SK-N-MC (cell line): ENCODE results near the gene CKAP2L.

Experiments used
- DNase-seq: peaks from one replicate; pipeline ENCODE4 v3.0.0-alpha.2; 2011; ENCODE audit warnings: low read depth, low spot score
- H3K27ac ChIP-seq: fragments of 200-600 bp; sonication (generic); 2 replicates; pipeline ENCODE4 v1.5.1; 2016; ENCODE audit warnings: mixed run types
- H3K36me3 ChIP-seq: fragments of 200-600 bp; sonication (generic); 2 replicates; pipeline ENCODE4 v1.6.1; 2017; ENCODE audit warnings: antibody characterized with exemption, low read length, mixed read lengths; ENCODE audit not compliant: insufficient read depth
- H3K4me3 ChIP-seq: fragments of 200-600 bp; sonication (generic); 2 replicates; pipeline ENCODE4 v1.5.1; 2016
- H3K9ac ChIP-seq: fragments of 200-600 bp; sonication (generic); 2 replicates; pipeline ENCODE4 v1.8.0; 2017; ENCODE audit warnings: mixed run types, mixed read lengths; ENCODE audit not compliant: insufficient read length
- H3K9me3 ChIP-seq: fragments of 200-600 bp; sonication (generic); 2 replicates; pipeline ENCODE4 v1.6.1; 2017; ENCODE audit warnings: low read depth, mild to moderate bottlenecking, antibody characterized with exemption, low read length, moderate library complexity, mixed read lengths
- EZH2 ChIP-seq: fragments of 200-600 bp; sonication (generic); IDR thresholded peaks from one replicate; pipeline ENCODE4 v1.6.1; 2017; ENCODE audit warnings: antibody characterized with exemption
- FOXP2 ChIP-seq: optimal IDR thresholded peaks from 2 replicates; pipeline ENCODE3; 2011; ENCODE audit warnings: mild to moderate bottlenecking, moderate library complexity; ENCODE audit not compliant: insufficient read depth; ENCODE audit errors: extremely low read length, control extremely low read depth
- POLR2AphosphoS5 ChIP-seq: IDR thresholded peaks from 2 replicates; pipeline ENCODE4 v1.6.1; 2012; ENCODE audit warnings: mild to moderate bottlenecking, low read depth, low read length, borderline replicate concordance

The CKAP2L gene

DNA sequence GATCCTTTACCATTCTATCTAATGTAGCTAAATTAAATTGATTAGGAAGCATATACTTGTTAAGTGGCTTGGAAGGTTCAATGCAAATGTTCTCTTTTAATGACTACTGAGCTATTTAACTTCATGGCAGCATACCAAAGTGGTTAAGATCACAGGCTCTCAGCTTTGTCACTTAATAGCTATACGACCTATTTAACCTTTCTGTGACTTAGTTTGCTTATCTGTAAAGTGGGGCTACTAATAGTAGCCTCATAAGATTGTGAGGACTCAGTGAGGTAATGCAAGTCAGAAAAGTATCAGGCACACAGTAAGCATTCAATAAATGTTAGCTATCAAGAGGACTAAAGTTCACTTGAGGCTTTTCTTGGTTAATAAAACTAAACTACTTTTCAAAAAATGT lies 4.3 kb downstream of the CKAP2L start:
- no peak overlapping the region for H3K9ac ChIP-seq

DNA sequence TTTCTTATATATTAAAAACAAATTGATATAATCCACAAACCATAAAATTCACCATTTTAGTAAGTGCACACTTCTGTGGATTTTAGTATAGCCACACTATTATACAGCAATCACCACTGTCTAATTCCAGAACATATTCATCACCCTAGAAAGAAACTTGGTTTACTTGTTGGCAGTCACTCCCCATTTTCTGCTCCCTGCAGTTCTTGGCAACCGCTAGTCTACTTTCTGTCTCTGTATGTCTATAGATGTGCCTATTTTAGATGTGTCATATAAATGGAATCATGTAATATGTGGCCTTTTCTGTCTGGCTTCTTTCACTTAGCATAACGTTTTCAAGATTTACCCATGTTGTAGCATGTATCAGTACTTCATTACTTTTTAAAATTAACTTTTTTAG lies 5.7 kb downstream of the CKAP2L start:
- peaks cover 79% of the 10 kb centered on the region for H3K36me3 ChIP-seq
- DNase-seq: no peak

More for the DNA sequence above, 4.3 kb downstream of the CKAP2L start:
- H3K4me3 ChIP-seq: no peak overlapping the region
- TF ChIP-seq FOXP2 (no peak), EZH2 (no peak), POLR2AphosphoS5 (no peak)
- DNase-seq: no peak
- no peaks in the 10 kb centered on the region for H3K9me3 ChIP-seq
- H3K27ac ChIP-seq: no peak overlapping the region
- peaks cover 65% of the 10 kb centered on the region for H3K36me3 ChIP-seq

DNA sequence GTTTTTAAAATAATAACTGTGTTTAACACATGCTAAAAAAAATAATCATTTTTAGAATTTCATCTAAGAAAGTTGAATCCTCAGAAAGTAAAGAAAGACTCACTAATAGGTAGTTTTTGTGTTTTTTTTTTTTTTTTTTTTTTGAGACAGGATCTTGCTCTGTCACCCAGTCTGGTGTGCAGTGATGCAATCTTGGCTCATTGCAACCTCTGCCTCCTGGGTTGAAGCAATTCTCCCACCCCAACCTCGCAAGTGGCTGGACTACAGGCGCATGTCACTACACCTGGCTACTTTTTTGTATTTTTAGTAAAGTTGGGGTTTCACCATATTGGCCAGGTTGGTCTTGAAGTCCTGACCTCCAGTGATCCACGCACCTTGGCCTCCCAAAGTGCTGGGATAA lies 7.1 kb downstream of the CKAP2L start:
- no peaks in the 10 kb centered on the region for H3K9me3 ChIP-seq
- DNase-seq: no peak
- H3K36me3 ChIP-seq: peaks cover 85% of the 10 kb centered on the region
- no peak overlapping the region for H3K27ac ChIP-seq
- H3K4me3 ChIP-seq: no peak overlapping the region
- no peak overlapping the region for H3K9ac ChIP-seq
- no peak for TF ChIP-seq FOXP2
- no peak for TF ChIP-seq POLR2AphosphoS5
- TF ChIP-seq EZH2: no peak

More for the DNA sequence above, 5.7 kb downstream of the CKAP2L start:
- TF ChIP-seq EZH2 (no peak), FOXP2 (no peak), POLR2AphosphoS5 (no peak)
- no peak overlapping the region for H3K4me3 ChIP-seq
- H3K9me3 ChIP-seq: no peaks in the 10 kb centered on the region
- no peak overlapping the region for H3K9ac ChIP-seq
- no peak overlapping the region for H3K27ac ChIP-seq

- no peak overlapping the region for H3K4me3 ChIP-seq
- H3K9me3 ChIP-seq: no peaks in the 10 kb centered on the region
- H3K36me3 ChIP-seq: peaks cover 86% of the 10 kb centered on the region
- no peak overlapping the region for H3K27ac ChIP-seq
- no peak overlapping the region for H3K9ac ChIP-seq
- TF ChIP-seq EZH2: no peak
- TF ChIP-seq POLR2AphosphoS5: no peak
- TF ChIP-seq FOXP2: no peak
- DNase-seq: no peak
These were observed 8.2 kb downstream of the CKAP2L start for GRCh38 chr2:112756207-112756606.

GRCh38 chr2:112755444-112755843 lies 9.0 kb downstream of the CKAP2L start:
- no peak overlapping the region for H3K4me3 ChIP-seq
- DNase-seq: no peak
- peaks cover 90% of the 10 kb centered on the region for H3K36me3 ChIP-seq

DNA sequence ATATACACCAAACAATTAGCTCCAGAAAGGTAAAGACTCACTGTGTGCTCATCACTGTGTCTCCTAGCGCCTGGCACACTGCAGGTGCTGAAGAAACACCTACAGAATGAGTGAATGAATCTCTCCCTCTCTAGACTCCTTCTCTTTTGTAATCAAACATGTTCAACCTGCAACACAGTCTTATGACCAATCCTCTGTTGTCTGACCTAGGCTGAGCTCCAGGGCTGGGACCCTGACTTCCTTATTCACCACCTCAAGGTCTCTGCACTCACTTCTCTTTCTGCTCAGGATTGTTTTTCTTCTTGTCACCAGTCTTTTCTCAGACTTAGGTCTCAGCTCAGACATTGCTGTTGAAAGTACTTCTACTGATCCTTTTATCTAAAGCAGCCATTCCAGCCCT lies 9.8 kb downstream of the CKAP2L start:
- DNase-seq: no peak
- Histone ChIP-seq H3K4me3 (no peak overlapping the region), H3K9ac (no peak overlapping the region), H3K9me3 (no peaks in the 10 kb centered on the region), H3K27ac (no peak overlapping the region), H3K36me3 (peaks cover 88% of the 10 kb centered on the region)
- TF ChIP-seq FOXP2 (no peak), EZH2 (no peak), POLR2AphosphoS5 (no peak)

More at GRCh38 chr2:112755444-112755843, 9.0 kb downstream of the CKAP2L start:
- Histone ChIP-seq H3K27ac (no peak overlapping the region), H3K9me3 (no peaks in the 10 kb centered on the region), H3K9ac (no peak overlapping the region)
- TF ChIP-seq POLR2AphosphoS5 (no peak), FOXP2 (no peak)

DNA sequence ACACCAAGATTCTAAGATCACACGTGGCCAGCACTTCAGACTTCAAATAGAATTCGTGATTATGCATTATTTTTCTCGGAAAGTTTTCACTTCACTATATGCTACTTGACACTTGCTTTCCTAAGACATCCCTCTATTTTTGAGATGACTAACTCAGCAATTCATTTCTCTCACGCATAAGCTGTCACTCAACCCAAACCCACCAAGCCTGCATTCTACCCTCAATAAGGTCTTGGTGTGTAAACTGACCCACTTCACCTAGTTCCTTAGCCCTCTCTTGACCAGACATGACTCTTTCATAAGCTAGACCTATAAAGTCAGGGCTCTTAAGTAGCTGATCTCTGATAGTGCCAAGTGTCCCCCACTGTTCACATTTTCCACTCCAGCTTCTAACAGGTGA lies 11.7 kb downstream of the CKAP2L start:
- Histone ChIP-seq H3K27ac (no peak overlapping the region), H3K4me3 (no peak overlapping the region), H3K36me3 (peaks cover 75% of the 10 kb centered on the region), H3K9ac (no peak overlapping the region), H3K9me3 (no peaks in the 10 kb centered on the region)
- DNase-seq: no peak
- no peak for TF ChIP-seq FOXP2

GRCh38 chr2:112751451-112752197 lies 12.8 kb downstream of the CKAP2L start:
- no peak for TF ChIP-seq POLR2AphosphoS5
- no peak for TF ChIP-seq FOXP2
- no peak for TF ChIP-seq EZH2
- Histone ChIP-seq H3K9ac (no peak overlapping the region), H3K36me3 (peaks cover 71% of the 10 kb centered on the region), H3K27ac (no peak overlapping the region), H3K4me3 (no peak overlapping the region), H3K9me3 (no peaks in the 10 kb centered on the region)
- no peak for DNase-seq

GRCh38 chr2:112750560-112750843 lies 13.9 kb downstream of the CKAP2L start:
- TF ChIP-seq FOXP2 (no peak), POLR2AphosphoS5 (no peak), EZH2 (no peak)
- H3K9me3 ChIP-seq: no peaks in the 10 kb centered on the region
- H3K27ac ChIP-seq: no peak overlapping the region
- H3K4me3 ChIP-seq: no peak overlapping the region
- no peak for DNase-seq
- peaks cover 68% of the 10 kb centered on the region for H3K36me3 ChIP-seq
- H3K9ac ChIP-seq: no peak overlapping the region
